ENCODE measurements around the gene APOA4. TPM values are rescaled to one million over a fixed set of nuclear protein-coding genes. Genes with fewer than 3 reads are reported as not detected.
A peak's percentile ranks its signal among the peaks of the same experiment; 100 is the strongest.

APOA4 gene
- total RNA-seq, 1 experiment from 2014 or later: not detected

GRCh38 chr11:116786966-116787365 is 36.1 kb downstream of the APOA4 start:
- DNase-seq (ENCODE audit: low read depth, low spot score) (no peak), ATAC-seq (no peak)
- ChIA-PET CTCF (interaction anchor here (1.3 kb wide), 1 partner anchor 72 kb away, joined by 3 read pairs; no protein-coding TSS in a partner anchor), RAD21 (ENCODE audit: low non-redundant PET in 1 of 2, low total read pairs in 2 of 2, uncharacterized antibody in 2 of 2, unreplicated experiment in 2 of 2) (no interaction called here), POLR2A (interaction anchor here (0.6 to 1.3 kb wide), 2 partner anchors 18 to 48 kb away, joined by 3 read pairs; no protein-coding TSS in a partner anchor)
- H3K9me2 ChIP-seq (ENCODE audit: insufficient read depth): no peaks in the 10 kb centered on the region
- H3K4me1 ChIP-seq (ENCODE audit: control insufficient read depth in 1 of 2, insufficient read depth in 2 of 2, low read length in 2 of 2): peaks cover 12 to 21% of the 10 kb centered on the region in 2 experiments
- H3K27me3 ChIP-seq (ENCODE audit: insufficient read depth, low read length): no peaks in the 10 kb centered on the region
- no peak overlapping the region for H2AFZ ChIP-seq (ENCODE audit: low read depth, low read length, poor library complexity, severe bottlenecking)
- intact Hi-C loops (cut with micrococcal nuclease): loop anchor here (1.0 kb wide), 1 partner anchor 319 kb away; no protein-coding TSS in a partner anchor
- no peaks in the 10 kb centered on the region for H3K9me3 ChIP-seq (ENCODE audit: control insufficient read depth in 1 of 2, insufficient read depth in 1 of 2, low read depth in 1 of 2, low read length in 2 of 2)
- peak overlapping the region; percentile 93 to 94 for H3K4me3 ChIP-seq (replicated peaks in 1 of 2; ENCODE audit: low read depth in 1 of 2, low read length in 2 of 2)
- BruUV-seq (replicated peaks): TSS peak; percentile 61
- H3K79me2 ChIP-seq (ENCODE audit: insufficient read depth, low read length): peaks cover 20% of the 10 kb centered on the region
- no peaks in the 10 kb centered on the region for H4K20me1 ChIP-seq (ENCODE audit: insufficient read depth)
- TF ChIP-seq CEBPB (IDR thresholded peaks at IDR 0.05; ENCODE audit: low read depth) (no peak), CBX3 (IDR thresholded peaks at IDR 0.05; ENCODE audit: low read depth) (no peak), ATF3 (IDR thresholded peaks at IDR 0.05) (no peak), YY1 (IDR thresholded peaks at IDR 0.05; ENCODE audit: extremely low read depth, insufficient replicate concordance, low read depth, low read length) (no peak), JUND (IDR thresholded peaks at IDR 0.05) (no peak), EZH2phosphoT487 (IDR thresholded peaks at IDR 0.05; ENCODE audit: borderline replicate concordance) (no peak), SP1 (IDR thresholded peaks at IDR 0.05; ENCODE audit: low read depth) (no peak), FOSL1 (IDR thresholded peaks at IDR 0.05; ENCODE audit: low read depth) (no peak), SRF (IDR thresholded peaks at IDR 0.05; ENCODE audit: low read depth) (no peak), TCF7L2 (IDR thresholded peaks at IDR 0.05; ENCODE audit: borderline replicate concordance, extremely low read depth, insufficient read depth, insufficient read length) (no peak), EZH2 (IDR thresholded peaks at IDR 0.05) (no peak), EGR1 (IDR thresholded peaks at IDR 0.05; ENCODE audit: low read depth) (no peak), CTCF (IDR thresholded peaks at IDR 0.05 in 2 of 3, conservative IDR thresholded peaks at IDR 0.05 in 1 of 3; ENCODE audit: borderline replicate concordance in 1 of 3, insufficient read depth in 1 of 3, low read depth in 2 of 3, low read length in 2 of 3) (no peak), SIN3A (IDR thresholded peaks at IDR 0.05; ENCODE audit: low read depth) (no peak), RAD21 (IDR thresholded peaks at IDR 0.05; ENCODE audit: low read depth) (no peak), ZBTB33 (IDR thresholded peaks at IDR 0.05; ENCODE audit: extremely low read depth, insufficient replicate concordance, low read length) (no peak)
- H3K9ac ChIP-seq (ENCODE audit: low read length): peak overlapping the region; percentile 94
- peaks cover 39 to 41% of the 10 kb centered on the region in 2 experiments; a peak in 3 of 4 replicates for H3K36me3 ChIP-seq (ENCODE audit: control insufficient read depth in 1 of 2, insufficient read depth in 2 of 2, low read length in 2 of 2)
- H3K4me2 ChIP-seq (ENCODE audit: low read length): peak overlapping the region; percentile 94
- no peak overlapping the region for H3K27ac ChIP-seq (ENCODE audit: low read depth, low read length)
